Upper lobe of left lung (tissue), 6 donors: ENCODE data around the gene SPDYE16. TPM values are rescaled to one million over a fixed set of nuclear protein-coding genes. Genes with fewer than 3 reads are reported as not detected.
A peak's percentile ranks its signal among the peaks of the same experiment; 100 is the strongest.
"Not testable (repeated sequence)": the region's sequence is repeated elsewhere in the genome, so short reads cannot be mapped to it uniquely, and the experiment has no call there.

ENCODE experiments used
- ATAC-seq, 2 donors: fragments of 200-7000 bp; cut with Tn5 transposase; one replicate each; pipeline ENCODE4 v1.9.1; 2022; ENCODE audit warnings: mild to moderate bottlenecking in 2 of 2, moderate library complexity in 2 of 2; ENCODE audit not compliant: low FRiP score in 2 of 2
- DNase-seq, 2 donors: peaks; one replicate each; pipeline ENCODE4 v3.0.0-alpha.2; 2019 to 2020
- H3K27ac ChIP-seq, 4 donors: fragments of 200-600 bp; sonication (generic); one replicate each; pipeline ENCODE4 v1.5.1; 2016 to 2019
- H3K27me3 ChIP-seq, 4 donors: fragments of 200-600 bp; sonication (generic); one replicate each; pipeline ENCODE4 v1.5.1; 2017 to 2019
- H3K36me3 ChIP-seq, 4 donors: fragments of 200-600 bp; sonication (generic); one replicate each; pipeline ENCODE4 v1.5.1; 2016 to 2019
- H3K4me1 ChIP-seq, 4 donors: fragments of 200-600 bp; sonication (generic); one replicate each; pipeline ENCODE4 v1.5.1; 2018 to 2019
- H3K4me3 ChIP-seq, 4 donors: fragments of 200-600 bp; sonication (generic); one replicate each; pipeline ENCODE4 v1.5.1; 2017 to 2019; ENCODE audit warnings: mild to moderate bottlenecking in 2 of 4, moderate library complexity in 1 of 4
- H3K9me3 ChIP-seq, 4 donors: fragments of 200-600 bp; sonication (generic); one replicate each; pipeline ENCODE4 v1.5.1; 2018 to 2019
- WGBS, 2 donors: methylation state at CpG; one replicate each; pipeline ENCODE4 v1.1.5; 2017 to 2018; 5-methylcytosine and 5-hydroxymethylcytosine counted together
- small RNA-seq, 4 donors: library from RNA; depleted of rRNA; stranded (forward); fragments of <200 nt; gene quantifications; one replicate each; pipeline ENCODE3, GENCODE V24; 2016
- total RNA-seq, 6 donors: library from RNA; depleted of rRNA in 4 of 6; stranded (reverse); fragments of >200 nt in 4 of 6; gene quantifications; one replicate each; pipeline versions ENCODE4 v1.1.0 to v1.2.1, GENCODE V29; 2016 to 2021
- donor health status: DM: no; HTN: no; CAD: no; lungs with moderate emphysema.
- donor health status: DM: no; HTN: yes; CAD: no; lungs with severe emphysema.

The SPDYE16 gene
- total RNA-seq, 6 donors from 2014 or later, result 0.24 to 1.2 (median 0.67) TPM; not detected in 2

GRCh38 chr7:76482660-76483059 is 60.4 kb downstream of the SPDYE16 start:
- peak in 1 of 2 donors; percentile 15 for ATAC-seq
- 97 to 98% methylated on average over 12 to 24 of the region's 24 CpGs for WGBS, 2 donors
- not testable (repeated sequence) for H3K9me3 ChIP-seq, H3K27ac ChIP-seq, H3K4me3 ChIP-seq, H3K4me1 ChIP-seq, H3K27me3 ChIP-seq
- H3K36me3 ChIP-seq, result peaks cover 5 to 30% (median 18%) of the 10 kb centered on the region in 4 donors
- peak in 1 of 2 donors; percentile 79 for DNase-seq

Small RNAs within 50 kb of the gene (small RNA-seq; reads per million reads assigned to genes)
- gene RF00019, result 0 reads per million in 4 donors

Other genes starting within 250 kb of the SPDYE16 start
- gene HSPB1, start 240.6 kb downstream of the SPDYE16 start, total RNA-seq, result 100 to 1,000 TPM; 164 to 703 (median 300) TPM
- gene YWHAG, start 184.3 kb downstream of the SPDYE16 start, total RNA-seq, result 100 to 1,000 TPM in 1 of 6 donors, 10 to 100 TPM in 5; 51.3 to 114 (median 73.4) TPM
- gene SSC4D, start 133.6 kb downstream of the SPDYE16 start, total RNA-seq, result 1 to 10 TPM in 5 of 6 donors, not detected in 1; 1.7 to 2.1 (median 1.9) TPM
- gene ZP3, start 118.3 kb downstream of the SPDYE16 start, total RNA-seq, result 10 to 100 TPM in 1 of 6 donors, 1 to 10 TPM in 1, under 1 TPM in 3, not detected in 1; 0.61 to 11.8 (median 0.78) TPM
- 10 to 100 TPM; 24.2 to 82.8 (median 36.1) TPM for gene DTX2, start 81.6 kb downstream of the SPDYE16 start, total RNA-seq
- gene UPK3B, start 32.7 kb downstream of the SPDYE16 start, total RNA-seq, result 100 to 1,000 TPM in 1 of 6 donors, 10 to 100 TPM in 5; 26.8 to 507 (median 51.0) TPM
- gene POMZP3, start 84.0 kb upstream of the SPDYE16 start, total RNA-seq, result 10 to 100 TPM in 3 of 6 donors, 1 to 10 TPM in 3; 6.7 to 28.3 (median 11.9) TPM